T-helper 22 cell (primary cell): ENCODE results near the gene ZIC2.
"Not testable (repeated sequence)": the region's sequence is repeated elsewhere in the genome, so short reads cannot be mapped to it uniquely, and the experiment has no call there.

Experiments used
- DNase-seq: peaks from one replicate; pipeline ENCODE4 v3.0.0-alpha.2; 2020; ENCODE audit warnings: low read depth

The ZIC2 gene

GRCh38 chr13:100019780-100020356, 38.3 kb downstream of the ZIC2 start:
- DNase-seq: no peak

- no peak for DNase-seq
These were observed 41.2 kb downstream of the ZIC2 start for GRCh38 chr13:100022798-100023197.

GRCh38 chr13:100024023-100024422, 42.4 kb downstream of the ZIC2 start:
- no peak for DNase-seq

GRCh38 chr13:100029933-100030332, 48.3 kb downstream of the ZIC2 start:
- DNase-seq: no peak

- not testable (repeated sequence) for DNase-seq
These were observed 51.1 kb downstream of the ZIC2 start for GRCh38 chr13:100032642-100033041.

GRCh38 chr13:100035936-100036335, 54.4 kb downstream of the ZIC2 start:
- no peak for DNase-seq
